ENCODE data around the gene LAMTOR1.

The LAMTOR1 gene

DNA sequence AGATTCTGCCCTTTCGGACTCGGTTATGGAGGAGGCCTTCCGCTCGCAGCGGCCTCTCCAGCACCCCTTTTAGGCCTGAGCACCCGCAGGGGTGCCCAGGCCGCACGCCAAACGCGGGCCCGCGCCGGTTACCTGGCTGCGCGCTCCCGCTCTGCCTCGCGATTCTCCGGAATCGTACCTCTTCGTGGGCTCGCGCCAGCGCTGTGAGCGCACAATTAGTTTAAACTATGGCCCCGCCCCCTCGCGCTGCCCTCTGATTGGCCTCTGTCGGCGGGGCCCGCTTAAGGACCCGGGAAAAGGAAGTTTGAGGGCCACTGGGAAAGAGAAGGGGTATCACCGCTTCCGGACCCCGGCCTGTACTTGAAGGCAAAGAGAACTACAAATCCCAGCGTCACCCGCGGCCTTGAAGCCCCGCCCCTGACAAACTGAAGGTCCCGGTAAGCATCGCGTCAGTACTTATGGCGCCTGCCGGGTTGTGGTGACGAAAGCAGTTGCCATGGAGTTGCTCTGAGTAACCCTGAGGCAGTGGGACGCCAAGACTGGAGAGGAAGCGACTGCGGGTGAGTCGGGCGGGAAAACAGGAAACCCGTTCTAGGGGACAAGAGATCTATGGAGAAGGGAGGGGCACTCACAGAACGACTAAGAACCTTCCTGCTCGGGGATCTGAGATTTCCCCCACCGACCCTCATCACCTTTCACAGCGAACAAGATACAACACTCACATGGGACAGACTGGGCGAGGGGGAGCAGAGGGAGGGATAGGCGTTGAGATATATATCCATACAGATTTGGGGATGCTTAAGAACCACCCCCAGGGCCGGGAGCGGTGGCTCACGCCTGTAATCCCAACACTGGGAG is 22.5 kb downstream of the LAMTOR1 start, which contains the start of the genes LRRC51 and NUMA1:
Gene LRRC51 (plus strand): TSS at position 525 of the 858 bp plus-strand sequence. CDS start 8,234 bp downstream, outside the sequence.
Gene NUMA1 (minus strand): TSS at position 217 of the 858 bp plus-strand sequence. CDS start 44,599 bp downstream, outside the sequence.
- DNase-seq = peak; percentile 100

GRCh38 chr11:72079819-72080325 is 23.2 kb downstream of the LAMTOR1 start:
- peak; percentile 46 for DNase-seq

GRCh38 chr11:72078477-72078876 is 24.6 kb downstream of the LAMTOR1 start:
- peak; percentile 17 for DNase-seq

DNA sequence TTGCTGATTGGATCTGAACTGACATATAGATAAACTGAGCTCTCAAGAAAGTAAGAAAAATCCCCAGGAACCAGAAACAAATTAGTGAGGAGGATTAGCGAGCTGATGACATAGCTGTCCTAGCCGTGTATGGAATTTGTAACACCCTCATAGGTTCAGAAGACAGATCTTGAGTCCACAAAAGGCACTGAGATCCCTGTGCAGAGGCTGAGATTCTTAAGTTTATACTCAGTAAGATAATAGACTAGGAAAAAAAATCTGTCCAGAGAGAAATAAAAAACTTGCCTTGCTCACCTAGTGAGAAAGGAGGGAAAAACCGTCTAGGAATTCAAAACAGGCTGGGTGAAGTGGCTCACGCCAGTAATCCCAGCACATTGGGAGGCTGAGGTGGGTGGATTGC is 27.3 kb downstream of the LAMTOR1 start:
- no peak for DNase-seq

- DNase-seq = peak; percentile 42
These were observed 28.0 kb downstream of the LAMTOR1 start for GRCh38 chr11:72075109-72075508.

DNA sequence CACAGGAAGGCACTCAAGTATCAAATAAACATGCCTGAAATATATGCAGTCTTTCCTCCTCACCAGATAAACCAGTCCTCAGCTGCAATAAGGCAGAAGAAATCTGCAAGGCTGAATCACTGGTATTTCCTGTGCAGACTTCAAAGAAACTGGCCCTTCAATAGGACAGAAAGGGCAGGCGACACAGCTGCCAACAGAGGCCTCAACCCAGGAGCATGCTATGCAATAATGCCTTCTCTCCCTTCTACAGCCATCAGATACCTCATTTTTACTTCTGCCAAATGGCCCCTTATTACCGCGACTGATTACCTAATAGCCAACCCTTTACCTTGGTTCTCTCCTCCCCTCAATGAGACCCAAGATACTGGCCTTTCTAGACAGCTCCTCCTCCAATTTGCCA is 30.7 kb downstream of the LAMTOR1 start:
- DNase-seq = peak; percentile 88

- DNase-seq = peak; percentile 35
These were observed 32.6 kb downstream of the LAMTOR1 start for GRCh38 chr11:72070491-72070890.

DNA sequence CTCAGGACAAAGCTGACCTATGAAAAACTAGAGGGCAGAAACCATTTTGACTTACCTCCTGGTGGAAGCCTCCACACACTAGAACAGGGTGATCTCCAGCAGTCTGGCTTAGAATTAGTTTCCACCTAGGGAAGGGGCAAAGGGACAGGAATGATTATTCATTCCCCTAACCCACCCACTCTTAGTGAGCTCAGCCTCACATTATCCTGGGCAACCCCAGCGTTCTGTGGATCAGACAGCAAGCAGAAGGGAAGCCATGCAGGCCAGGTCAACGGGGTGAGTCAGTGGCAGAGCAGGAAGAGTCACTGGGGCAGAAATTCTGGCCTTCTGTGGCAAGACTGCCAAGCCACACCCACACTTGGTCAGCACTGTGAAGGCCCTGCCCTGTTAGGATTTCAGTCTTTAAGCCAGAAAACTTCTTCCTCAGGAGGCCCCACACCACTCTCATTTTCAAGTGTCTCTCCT is 33.3 kb downstream of the LAMTOR1 start:
- DNase-seq = peak; percentile 95

DNA sequence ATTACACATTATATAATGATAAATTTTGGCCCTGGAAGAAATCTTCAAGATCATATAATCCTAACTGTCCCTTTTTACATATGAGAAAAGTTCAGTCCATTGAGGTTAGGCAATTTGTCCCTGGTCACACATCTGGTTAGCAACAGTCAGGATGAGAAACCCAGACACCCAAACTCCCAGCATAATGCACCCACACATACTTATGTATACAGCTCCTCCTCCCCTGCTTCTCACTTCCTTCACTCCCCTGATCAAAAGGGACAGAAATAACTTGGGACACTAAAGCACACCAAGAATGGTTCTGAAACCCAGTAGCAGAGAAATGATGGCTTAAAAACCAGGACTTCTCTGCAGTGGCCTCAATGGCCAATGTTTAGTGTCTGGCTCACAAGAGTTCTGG is 33.9 kb downstream of the LAMTOR1 start:
- peak; percentile 1 for DNase-seq

DNA sequence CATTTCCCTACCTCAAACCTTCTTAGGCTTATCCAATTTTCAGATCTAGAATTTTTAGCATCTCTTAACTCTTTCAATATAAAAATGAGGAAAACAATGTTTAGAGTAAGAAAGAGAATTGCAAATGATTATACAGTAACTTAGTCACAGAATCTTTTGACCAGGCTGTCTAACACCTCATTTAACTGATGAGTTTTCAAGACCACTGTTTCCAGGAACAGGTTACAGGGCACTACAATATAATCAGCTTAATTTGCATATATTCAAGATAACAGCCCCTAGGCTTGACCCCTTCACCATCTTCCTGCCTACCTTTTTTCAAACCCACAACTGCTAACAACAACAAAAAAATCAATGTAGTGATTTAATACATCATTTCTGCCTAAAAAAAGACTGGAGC is 35.4 kb downstream of the LAMTOR1 start:
- DNase-seq = no peak

- no peak for DNase-seq
These were observed 35.8 kb downstream of the LAMTOR1 start for GRCh38 chr11:72067266-72067665.

DNA sequence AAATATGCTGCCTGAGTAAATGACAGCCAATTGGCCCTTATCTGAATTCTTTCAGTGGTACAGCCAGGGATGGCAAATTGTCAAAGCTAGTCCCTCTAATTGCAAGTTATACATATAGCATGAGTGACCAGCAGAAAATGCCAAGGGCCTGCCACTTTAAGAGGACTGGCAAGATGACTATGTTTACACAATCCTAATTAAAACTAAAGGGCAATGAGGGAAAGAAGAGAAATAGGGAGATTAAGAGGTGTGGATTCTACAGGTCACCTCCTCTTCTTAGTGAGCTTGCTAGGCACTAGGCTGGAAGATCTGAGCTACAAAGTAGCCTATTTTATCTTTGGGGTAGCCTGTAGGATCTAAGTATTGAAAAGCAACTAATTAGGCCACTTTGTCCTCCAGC is 36.2 kb downstream of the LAMTOR1 start:
- peak; percentile 19 for DNase-seq

DNA sequence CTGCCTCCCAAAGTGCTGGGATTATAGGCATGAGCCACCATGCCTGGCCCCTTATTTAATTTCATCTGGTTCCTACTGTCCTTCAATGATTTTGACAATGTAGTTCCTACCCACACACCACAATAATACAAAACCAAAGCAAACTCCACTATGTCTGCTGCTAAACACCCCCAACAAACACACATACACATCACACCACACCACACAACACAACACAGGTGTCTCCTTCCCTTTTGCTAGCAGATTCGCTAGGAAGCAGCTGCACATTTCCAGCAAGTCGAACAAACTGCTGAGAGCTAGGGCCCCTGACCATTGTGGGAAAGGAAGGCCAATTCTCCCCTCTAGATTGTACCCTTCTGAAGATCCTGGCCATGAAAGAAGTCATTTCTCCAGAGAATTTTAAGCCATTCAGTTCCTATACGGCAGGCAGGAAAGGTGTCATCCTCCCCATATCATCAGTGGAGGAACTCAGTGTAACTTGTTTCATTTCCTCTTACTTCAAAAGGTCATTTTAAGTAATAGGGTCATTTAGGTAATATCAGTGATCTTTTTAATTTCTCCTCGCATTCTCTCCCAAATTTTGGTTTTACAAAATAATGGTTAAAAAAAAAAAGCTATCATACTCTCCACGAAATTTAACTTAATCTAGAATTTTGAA is 41.2 kb downstream of the LAMTOR1 start:
- peak; percentile 7 for DNase-seq

DNA sequence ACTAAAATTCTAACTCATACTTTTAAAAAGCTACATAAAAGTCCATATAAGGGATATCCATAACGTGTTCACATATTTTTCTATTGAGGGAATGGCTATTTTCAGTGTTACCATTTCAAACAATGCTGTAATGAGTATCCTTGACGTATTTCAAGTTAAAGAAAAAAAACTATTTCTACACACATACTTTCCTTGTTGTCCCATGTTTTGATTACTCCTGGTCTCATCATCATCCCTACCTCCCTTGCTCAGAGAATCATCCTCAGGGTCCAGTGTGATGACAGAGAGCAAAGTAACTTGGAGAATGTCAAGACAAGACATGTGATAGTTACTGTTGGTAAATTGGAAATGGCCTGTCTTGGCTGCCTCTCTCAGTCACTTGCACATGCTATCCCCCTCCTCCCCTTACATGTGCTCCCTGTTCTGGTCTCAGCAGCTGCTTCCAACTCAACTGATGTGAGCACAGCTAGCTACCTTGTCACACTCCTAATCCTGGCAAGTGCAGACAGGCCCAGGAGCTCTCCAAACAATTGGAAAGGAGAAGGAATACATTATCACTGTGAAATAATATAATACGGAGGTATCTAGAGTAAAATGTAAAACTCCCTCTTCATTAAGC is 44.6 kb downstream of the LAMTOR1 start:
- DNase-seq = no peak

DNA sequence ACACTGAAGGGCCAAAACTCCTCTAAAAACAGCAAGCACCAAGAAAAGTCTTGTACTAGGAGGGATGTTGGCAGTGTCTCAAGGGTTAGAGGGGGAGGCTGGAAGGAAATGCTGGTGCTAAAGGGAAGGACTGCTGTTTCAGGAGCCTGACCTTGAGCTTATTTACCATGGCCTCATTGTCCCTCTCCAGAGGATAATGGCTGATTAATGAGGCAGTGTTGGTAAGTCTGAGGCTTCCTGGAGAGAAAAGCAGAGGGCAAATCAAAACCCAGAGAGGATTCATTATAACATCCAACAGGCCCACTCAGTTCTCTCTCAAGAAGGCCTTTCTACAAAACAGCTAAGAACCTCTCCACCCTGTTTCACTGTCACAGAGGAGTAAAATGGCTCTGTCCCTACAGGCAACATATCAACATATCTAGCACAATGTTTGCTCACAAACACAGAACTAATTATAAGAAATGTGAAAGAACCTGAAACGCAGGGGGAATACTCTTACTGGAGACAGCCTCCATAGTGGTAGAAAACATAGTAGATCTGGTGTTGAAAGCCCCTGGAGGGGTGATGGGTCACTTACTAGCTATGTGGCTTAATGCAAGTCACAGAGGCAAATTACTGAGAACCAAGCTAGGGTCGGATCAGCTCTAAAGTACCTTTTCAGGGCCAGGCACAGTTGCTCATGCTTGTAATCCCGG is 54.2 kb downstream of the LAMTOR1 start:
- peak; percentile 67 for DNase-seq
